GM21528 (cell line): Measurements from ENCODE around the gene UNC5B.

Experiments used
- ATAC-seq: cut with Tn5 transposase; IDR thresholded peaks from one replicate; pipeline ENCODE4 v1.9.1; 2021; ENCODE audit warnings: mild to moderate bottlenecking, moderate library complexity; ENCODE audit not compliant: unreplicated experiment, low FRiP score

Gene UNC5B

DNA sequence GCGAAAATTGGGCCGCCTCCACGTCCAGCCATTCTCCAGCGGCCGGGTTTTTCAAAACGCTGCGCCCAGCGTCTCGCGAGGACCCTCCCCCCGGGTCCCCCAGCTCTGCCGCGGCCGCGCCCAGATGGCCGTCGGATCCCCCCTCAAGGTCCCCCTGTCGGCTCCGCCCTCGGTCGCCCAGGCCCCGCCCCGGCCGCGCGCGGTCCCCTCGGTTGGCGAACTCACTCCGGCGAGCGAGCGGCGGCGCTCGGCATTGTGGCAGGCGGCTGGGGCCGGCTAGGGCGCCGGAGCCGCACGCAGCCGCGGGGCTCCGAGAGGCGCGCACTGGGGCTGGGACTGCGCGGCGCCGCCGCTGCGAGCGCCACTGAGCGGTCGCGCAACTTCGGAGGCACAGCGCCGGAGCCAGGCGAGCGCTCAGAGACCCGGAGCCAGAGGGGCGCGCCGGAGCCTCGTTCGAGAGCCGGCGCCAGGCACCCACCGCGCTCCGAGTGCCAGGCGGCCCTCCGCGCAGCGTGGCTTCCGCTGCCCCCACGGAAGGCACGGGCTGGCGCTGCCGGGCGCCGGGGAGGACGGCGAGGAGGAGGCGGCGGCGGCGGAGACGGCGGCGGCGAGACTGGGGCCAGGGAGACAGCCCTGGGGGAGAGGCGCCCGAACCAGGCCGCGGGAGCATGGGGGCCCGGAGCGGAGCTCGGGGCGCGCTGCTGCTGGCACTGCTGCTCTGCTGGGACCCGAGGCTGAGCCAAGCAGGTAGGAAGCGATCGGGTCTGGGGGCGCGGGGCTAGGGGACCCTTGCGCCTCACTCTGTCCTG lies at the start of gene UNC5B:
TSS of gene UNC5B (plus strand) at position 253 of the 809 bp plus-strand sequence. CDS start at position 669, 416 bp downstream.
- ATAC-seq = no peak

GRCh38 chr10:71173466-71173865 lies 38.9 kb upstream of the UNC5B start:
- no peak for ATAC-seq

GRCh38 chr10:71176661-71177060 lies 35.7 kb upstream of the UNC5B start:
- no peak for ATAC-seq

DNA sequence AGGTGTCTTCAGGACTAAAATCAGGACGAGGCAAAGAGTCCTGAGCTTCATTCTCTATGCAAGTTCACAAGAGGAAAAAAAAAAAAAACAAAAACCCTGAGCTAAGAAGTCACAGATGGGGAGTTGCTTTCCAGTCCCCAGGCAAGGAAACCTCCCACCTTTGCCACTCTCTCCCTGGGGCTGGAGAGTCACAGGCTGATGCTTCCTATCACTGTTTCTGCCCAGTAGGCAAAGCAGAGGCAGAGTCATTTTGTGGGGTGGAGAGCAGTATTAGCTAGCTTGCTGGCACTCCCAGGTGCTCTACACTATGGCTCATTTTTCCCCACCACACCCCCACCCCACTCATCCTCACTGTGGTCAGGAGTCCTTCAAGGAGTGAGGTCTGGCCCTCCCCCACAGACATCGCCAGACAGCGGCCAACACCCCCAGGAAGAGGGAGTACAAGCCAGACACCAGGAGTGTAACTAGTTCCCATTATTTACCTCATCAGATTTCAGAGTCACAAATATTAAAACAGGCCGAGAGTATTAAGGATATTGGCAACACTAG lies 34.6 kb upstream of the UNC5B start:
- ATAC-seq = no peak

GRCh38 chr10:71178880-71179279 lies 33.5 kb upstream of the UNC5B start:
- no peak for ATAC-seq

- no peak for ATAC-seq
These were observed 33.0 kb upstream of the UNC5B start for GRCh38 chr10:71179382-71179781.

- no peak for ATAC-seq
These were observed 27.9 kb upstream of the UNC5B start for GRCh38 chr10:71184421-71184820.

- ATAC-seq = no peak
These were observed 27.2 kb upstream of the UNC5B start for GRCh38 chr10:71185209-71185608.

GRCh38 chr10:71187197-71187596 lies 25.2 kb upstream of the UNC5B start:
- ATAC-seq = no peak

GRCh38 chr10:71187600-71187999 lies 24.8 kb upstream of the UNC5B start:
- ATAC-seq = no peak

DNA sequence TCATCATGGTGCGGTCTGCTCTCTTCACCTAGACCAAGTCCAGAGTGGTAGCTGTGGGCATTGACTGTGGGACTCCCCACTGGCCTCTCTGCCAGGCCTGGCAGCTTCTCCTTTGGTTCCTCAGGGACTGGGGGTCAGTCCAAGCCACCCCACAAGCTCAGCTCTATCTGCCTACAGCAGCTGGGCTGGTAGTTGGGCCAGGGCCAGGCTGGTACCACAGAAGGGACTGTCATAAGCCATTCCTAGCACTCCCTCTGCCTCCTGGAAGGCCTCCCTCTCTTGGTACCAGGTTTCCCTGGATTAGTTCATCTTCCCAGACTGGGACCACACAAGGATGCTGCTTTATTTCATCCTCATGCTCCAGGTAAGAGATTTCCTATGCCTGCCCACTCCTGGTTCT lies 24.2 kb upstream of the UNC5B start:
- no peak for ATAC-seq

GRCh38 chr10:71191019-71191418 lies 21.4 kb upstream of the UNC5B start:
- ATAC-seq = no peak

GRCh38 chr10:71191551-71192076 lies 20.8 kb upstream of the UNC5B start:
- ATAC-seq = no peak

DNA sequence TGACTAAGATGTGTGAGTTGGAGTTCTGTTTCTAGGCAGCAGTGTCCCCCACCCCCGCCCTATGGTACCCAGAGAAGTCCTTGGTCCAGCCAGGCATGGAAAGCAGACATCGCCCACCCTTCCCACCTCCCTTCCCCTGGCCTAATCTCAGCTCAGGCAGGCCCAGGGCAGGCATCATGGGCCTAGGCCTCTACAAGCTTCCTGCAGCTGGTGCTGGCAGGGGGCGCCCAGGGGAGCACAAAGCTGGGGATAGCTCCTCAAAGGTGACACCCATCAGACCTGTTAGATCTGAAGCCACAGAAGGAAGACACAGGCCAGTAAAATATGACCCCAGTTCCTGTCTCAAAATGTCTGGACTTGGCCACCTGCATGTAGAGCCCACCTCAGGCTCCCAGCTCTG lies 18.9 kb upstream of the UNC5B start:
- ATAC-seq = no peak

DNA sequence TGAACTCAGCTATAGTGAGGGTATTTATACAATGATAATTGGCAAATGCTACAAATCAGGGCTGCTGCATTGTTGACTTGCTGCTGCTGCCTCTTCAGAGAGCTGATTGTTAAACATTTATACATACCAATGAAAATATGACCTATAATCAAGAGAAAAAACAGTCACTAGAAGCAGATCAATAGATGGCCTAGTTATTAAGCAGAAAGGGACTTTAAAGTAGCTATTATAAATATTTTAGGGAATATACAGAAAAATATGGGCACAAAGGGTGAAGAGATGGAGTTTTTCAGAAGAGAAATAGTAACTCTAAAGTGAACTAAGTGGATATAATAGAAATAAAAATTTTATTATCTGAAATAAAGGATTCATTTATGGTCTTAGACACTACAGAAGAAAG lies 14.4 kb upstream of the UNC5B start:
- ATAC-seq = no peak

DNA sequence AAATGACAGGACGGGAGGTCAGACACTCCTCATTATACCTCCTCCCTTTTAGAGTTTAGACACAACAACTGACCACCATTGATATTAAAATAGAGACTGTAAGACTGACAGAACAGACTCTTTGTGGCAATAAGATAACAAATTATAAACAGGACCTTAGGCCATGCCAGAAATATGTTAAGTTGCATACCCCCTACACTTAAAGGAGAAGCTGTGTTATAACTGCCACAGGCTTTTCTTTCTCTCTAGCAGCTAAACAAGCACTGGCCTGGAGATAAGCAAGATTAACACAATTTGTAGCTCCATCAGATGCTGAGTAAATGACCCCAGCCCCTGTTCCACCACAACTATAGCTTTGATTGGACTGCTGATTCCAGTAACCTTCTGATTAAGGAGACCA lies 10.5 kb upstream of the UNC5B start:
- no peak for ATAC-seq

GRCh38 chr10:71202314-71202713 lies 10.1 kb upstream of the UNC5B start:
- no peak for ATAC-seq

DNA sequence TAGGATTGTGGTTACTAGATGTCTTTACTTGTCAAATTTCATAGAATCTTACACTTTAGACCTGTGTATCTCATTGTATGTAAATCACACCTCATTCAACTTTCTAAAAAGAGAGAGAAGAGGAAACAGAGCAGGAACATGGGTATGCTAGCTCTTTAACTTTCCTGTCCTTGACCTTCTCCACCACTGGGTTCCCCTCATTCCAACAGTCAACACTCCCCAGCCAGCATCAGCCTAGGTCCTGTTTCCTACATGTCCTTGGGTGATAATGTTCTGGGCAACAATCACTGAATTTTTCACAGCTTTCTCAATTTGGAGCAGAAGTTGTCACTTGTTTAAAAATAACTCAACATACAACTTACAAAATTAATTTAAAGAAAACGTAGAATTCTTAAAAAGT lies 9.2 kb upstream of the UNC5B start:
- no peak for ATAC-seq

GRCh38 chr10:71203716-71204115 lies 8.7 kb upstream of the UNC5B start:
- no peak for ATAC-seq

- ATAC-seq = no peak
These were observed 7.6 kb upstream of the UNC5B start for GRCh38 chr10:71204746-71205145.

GRCh38 chr10:71205468-71205867 lies 6.9 kb upstream of the UNC5B start:
- no peak for ATAC-seq

DNA sequence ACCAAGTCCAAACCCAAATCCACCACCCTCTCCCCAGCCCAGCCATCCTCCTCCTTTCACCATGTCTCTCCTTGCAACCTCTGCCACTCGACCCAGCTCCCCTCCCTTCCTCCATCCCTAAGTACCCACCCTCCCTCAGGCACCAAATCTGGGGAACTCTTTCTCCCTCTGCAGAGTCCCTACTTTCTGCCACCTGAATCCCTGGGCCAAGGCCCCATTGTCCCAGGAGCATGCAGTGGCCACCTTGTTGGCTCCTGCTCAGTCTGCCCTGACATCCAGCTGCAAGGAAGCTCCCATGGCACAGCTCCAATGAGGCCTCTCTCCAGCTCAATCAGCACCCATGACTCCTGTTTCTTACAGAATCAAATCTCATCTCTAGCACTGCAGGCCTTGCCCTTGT lies 5.5 kb upstream of the UNC5B start:
- ATAC-seq = no peak
